NT2/D1 (cell line): Measurements from ENCODE around the gene HJV.

Experiments
- YY1 ChIP-seq: IDR thresholded peaks from 2 replicates; pipeline ENCODE4 v1.6.1; 2011; ENCODE audit not compliant: insufficient read length, insufficient read depth
- ZNF274 ChIP-seq: IDR thresholded peaks from 2 replicates; pipeline ENCODE4 v1.6.1; 2011; ENCODE audit warnings: mild to moderate bottlenecking, low read depth, low read length

GRCh38 chr1:146012703-146013558, 8.6 kb downstream of the HJV start:
- TF ChIP-seq YY1 (no peak), ZNF274 (no peak)
